GM23338 (cell line): ENCODE results near the gene NEU1. TPM values are rescaled to one million over a fixed set of nuclear protein-coding genes. Genes with fewer than 3 reads are reported as not detected.
A peak's percentile ranks its signal among the peaks of the same experiment; 100 is the strongest.

Experiments used
- ATAC-seq: fragments of 200-7000 bp; cut with Tn5 transposase; 3 replicates; pipeline ENCODE4 v1.9.1; 2020
- DNase-seq: peaks from one replicate; pipeline ENCODE4 v3.0.0-alpha.2; 2015; ENCODE audit warnings: low spot score
- H2AFZ ChIP-seq: fragments of 200-600 bp; sonication (generic); 2 replicates; pipeline ENCODE4 v1.8.0; 2016; ENCODE audit warnings: antibody characterized with exemption, mild to moderate bottlenecking, moderate library complexity
- H3F3A ChIP-seq: fragments of 200-600 bp; sonication (generic); replicated peaks from 2 replicates; pipeline ENCODE4 v1.8.0; 2017; ENCODE audit warnings: antibody characterized with exemption, mixed run types, low read depth
- H3K27ac ChIP-seq: fragments of 200-600 bp; sonication (generic); 2 replicates; pipeline ENCODE4 v1.6.1; 2016; ENCODE audit warnings: low read depth
- H3K27me3 ChIP-seq: fragments of 200-600 bp; sonication (generic); 2 replicates; pipeline ENCODE4 v1.8.0; 2016; ENCODE audit warnings: mild to moderate bottlenecking, mixed run types, moderate library complexity; ENCODE audit not compliant: insufficient read depth
- H3K36me3 ChIP-seq: fragments of 200-600 bp; sonication (generic); 2 replicates; pipeline ENCODE4 v1.8.0; 2016; ENCODE audit warnings: mild to moderate bottlenecking; ENCODE audit not compliant: insufficient read depth
- H3K4me1 ChIP-seq: fragments of 200-600 bp; sonication (generic); 2 replicates; pipeline ENCODE4 v1.8.0; 2016; ENCODE audit warnings: mild to moderate bottlenecking, moderate library complexity; ENCODE audit not compliant: insufficient read depth
- H3K4me2 ChIP-seq: fragments of 200-600 bp; sonication (generic); 2 replicates; pipeline ENCODE4 v1.7.1; 2017; ENCODE audit warnings: mixed run types
- H3K4me3 ChIP-seq: fragments of 200-600 bp; sonication (generic); 2 replicates; pipeline ENCODE4 v1.6.1; 2016; ENCODE audit warnings: mixed run types
- H3K79me2 ChIP-seq: fragments of 200-600 bp; sonication (generic); replicated peaks from 2 replicates; pipeline ENCODE4 v1.8.0; 2017; ENCODE audit warnings: mild to moderate bottlenecking; ENCODE audit not compliant: insufficient read depth
- H3K9me2 ChIP-seq: fragments of 200-600 bp; sonication (generic); 2 replicates; pipeline ENCODE4 v1.8.0; 2017; ENCODE audit not compliant: insufficient read depth
- H4K20me1 ChIP-seq: fragments of 200-600 bp; sonication (generic); replicated peaks from 2 replicates; pipeline ENCODE4 v1.8.0; 2017; ENCODE audit warnings: mild to moderate bottlenecking; ENCODE audit not compliant: insufficient read depth
- H3K27ac Mint-ChIP-seq: 2 replicates; pipeline ENCODE4 v1.8.0; 2020; ENCODE audit warnings: inconsistent platforms, mild to moderate bottlenecking, moderate library complexity, mixed read lengths
- H3K27me3 Mint-ChIP-seq: 3 replicates; pipeline ENCODE4 v1.8.0; 2022; ENCODE audit warnings: low read depth, mild to moderate bottlenecking, moderate library complexity, mixed read lengths, inconsistent platforms; ENCODE audit not compliant: insufficient read depth, poor library complexity
- H3K36me3 Mint-ChIP-seq: 3 replicates; pipeline ENCODE4 v1.8.0; 2021; ENCODE audit warnings: low read depth, mild to moderate bottlenecking, inconsistent platforms, moderate library complexity, mixed read lengths
- H3K4me1 Mint-ChIP-seq: 3 replicates; pipeline ENCODE4 v1.8.0; 2020; ENCODE audit warnings: mild to moderate bottlenecking, inconsistent platforms, mixed read lengths
- H3K4me3 Mint-ChIP-seq: 3 replicates; pipeline ENCODE4 v1.8.0; 2021; ENCODE audit warnings: moderate library complexity, mild to moderate bottlenecking, inconsistent platforms, mixed read lengths
- H3K9me3 Mint-ChIP-seq: 3 replicates; pipeline ENCODE4 v1.8.0; 2020; ENCODE audit warnings: moderate library complexity, mild to moderate bottlenecking, inconsistent platforms, mixed read lengths
- CREB1 ChIP-seq: fragments of 250-450 bp; sonication (Bioruptor Pico); IDR thresholded peaks from 2 replicates; pipeline ENCODE4 v1.5.0; 2020; ENCODE audit warnings: low read depth, mild to moderate bottlenecking, moderate library complexity
- EZH2 ChIP-seq: fragments of 200-600 bp; sonication (generic); IDR thresholded peaks from one replicate; pipeline ENCODE4 v1.8.0; 2017; ENCODE audit warnings: antibody characterized with exemption, mild to moderate bottlenecking, low read depth; ENCODE audit not compliant: unreplicated experiment
- EZH2phosphoT487 ChIP-seq: fragments of 200-600 bp; sonication (generic); IDR thresholded peaks from one replicate; pipeline ENCODE4 v1.8.1; 2018; ENCODE audit warnings: antibody characterized with exemption; ENCODE audit not compliant: unreplicated experiment
- JUNB ChIP-seq: IDR thresholded peaks from one replicate; pipeline ENCODE4 v1.6.1; 2016; ENCODE audit warnings: antibody characterized with exemption; ENCODE audit not compliant: unreplicated experiment
- NANOG ChIP-seq: IDR thresholded peaks from 2 replicates; pipeline ENCODE4 v1.6.1; 2016; ENCODE audit warnings: antibody characterized with exemption, borderline replicate concordance
- POLR2AphosphoS5 ChIP-seq: IDR thresholded peaks from 2 replicates; pipeline ENCODE4 v1.6.1; 2016; ENCODE audit warnings: antibody characterized with exemption, low read depth
- STAT1 ChIP-seq: IDR thresholded peaks from one replicate; pipeline ENCODE4 v1.6.1; 2016; ENCODE audit warnings: antibody characterized with exemption; ENCODE audit not compliant: unreplicated experiment
- ZNF114 ChIP-seq: fragments of 250-450 bp; sonication (Bioruptor Pico); IDR thresholded peaks from 2 replicates; pipeline ENCODE4 v1.5.0; 2020; ENCODE audit warnings: mild to moderate bottlenecking, moderate library complexity
- ZNF331 ChIP-seq: fragments of 250-450 bp; sonication (Bioruptor Pico); IDR thresholded peaks from 2 replicates; pipeline ENCODE4 v1.5.0; 2020; ENCODE audit warnings: low read depth, mild to moderate bottlenecking, moderate library complexity
- polyA plus RNA-seq: library from polyadenylated mRNA; unstranded; fragments of >200 nt; fragmentation: Nextera tagmentation; extraction: Ambion mirVana; gene quantifications from 2 replicates; pipeline ENCODE4 v1.2.1, GENCODE V29; 2016
- total RNA-seq: library from RNA; depleted of rRNA; stranded (reverse); fragments of >200 nt; shearing (Covaris generic); gene quantifications from 2 replicates; pipeline ENCODE4 v1.2.3, GENCODE V29; 2014
- TF ChIP-seq, protein P1 (sequence below): fragments of 250-450 bp; sonication (Bioruptor Pico); IDR thresholded peaks from 2 replicates; pipeline ENCODE4 v1.5.0; 2020; ENCODE audit warnings: mild to moderate bottlenecking, moderate library complexity
- TF ChIP-seq, protein P2 (sequence below): IDR thresholded peaks from one replicate; pipeline ENCODE4 v1.6.1; 2018; ENCODE audit warnings: antibody characterized with exemption; ENCODE audit not compliant: unreplicated experiment
- TF ChIP-seq, protein P3 (sequence below): IDR thresholded peaks from 2 replicates; pipeline ENCODE4 v1.6.1; 2016; ENCODE audit warnings: antibody characterized with exemption
- TF ChIP-seq, protein P4 (sequence below), 2 experiments: fragments of 200-600 bp in 1 of 2; sonication (generic) in 1 of 2; conservative IDR thresholded peaks; 2 replicates each; pipeline versions ENCODE4 v1.5.1 to v1.6.1; 2016 to 2017; ENCODE audit warnings: antibody characterized with exemption in 2 of 2, low read depth in 2 of 2, mild to moderate bottlenecking in 2 of 2, moderate library complexity in 1 of 2

The NEU1 gene
- total and polyA plus RNA-seq, 2 experiments from 2014 or later, result 31.4 to 47.4 TPM

DNA sequence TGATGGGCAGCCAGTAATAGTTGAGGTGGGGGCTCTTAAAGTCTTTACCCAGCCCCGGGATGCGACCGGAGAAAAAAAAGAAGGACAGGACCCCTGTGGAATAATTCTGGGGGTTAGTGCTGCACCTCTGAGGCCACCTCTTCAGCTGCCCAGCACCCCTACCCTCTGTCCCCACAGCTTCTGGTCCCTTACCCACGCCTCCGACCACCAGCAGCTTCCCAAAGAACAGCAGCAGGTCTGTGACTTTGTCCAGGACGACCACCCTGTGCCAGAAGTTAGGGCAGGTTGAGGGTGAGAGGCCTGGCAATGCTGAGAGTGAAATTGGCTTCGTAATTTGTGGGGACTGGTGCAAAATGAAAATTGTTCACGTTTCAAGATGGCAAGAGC, 2.2 kb upstream of the NEU1 start:
- peaks cover 2% of the 10 kb centered on the region; the same call in 1 of the 3 replicates for H3K9me3 Mint-ChIP-seq
- TF ChIP-seq NANOG (no peak), JUNB (no peak), ZNF114 (CRISPR knock-in tag) (no peak), EZH2 (no peak), CREB1 (CRISPR knock-in tag) (no peak), POLR2AphosphoS5 (no peak), STAT1 (no peak), EZH2phosphoT487 (no peak), ZNF331 (no peak)
- TF ChIP-seq, protein P1, sequence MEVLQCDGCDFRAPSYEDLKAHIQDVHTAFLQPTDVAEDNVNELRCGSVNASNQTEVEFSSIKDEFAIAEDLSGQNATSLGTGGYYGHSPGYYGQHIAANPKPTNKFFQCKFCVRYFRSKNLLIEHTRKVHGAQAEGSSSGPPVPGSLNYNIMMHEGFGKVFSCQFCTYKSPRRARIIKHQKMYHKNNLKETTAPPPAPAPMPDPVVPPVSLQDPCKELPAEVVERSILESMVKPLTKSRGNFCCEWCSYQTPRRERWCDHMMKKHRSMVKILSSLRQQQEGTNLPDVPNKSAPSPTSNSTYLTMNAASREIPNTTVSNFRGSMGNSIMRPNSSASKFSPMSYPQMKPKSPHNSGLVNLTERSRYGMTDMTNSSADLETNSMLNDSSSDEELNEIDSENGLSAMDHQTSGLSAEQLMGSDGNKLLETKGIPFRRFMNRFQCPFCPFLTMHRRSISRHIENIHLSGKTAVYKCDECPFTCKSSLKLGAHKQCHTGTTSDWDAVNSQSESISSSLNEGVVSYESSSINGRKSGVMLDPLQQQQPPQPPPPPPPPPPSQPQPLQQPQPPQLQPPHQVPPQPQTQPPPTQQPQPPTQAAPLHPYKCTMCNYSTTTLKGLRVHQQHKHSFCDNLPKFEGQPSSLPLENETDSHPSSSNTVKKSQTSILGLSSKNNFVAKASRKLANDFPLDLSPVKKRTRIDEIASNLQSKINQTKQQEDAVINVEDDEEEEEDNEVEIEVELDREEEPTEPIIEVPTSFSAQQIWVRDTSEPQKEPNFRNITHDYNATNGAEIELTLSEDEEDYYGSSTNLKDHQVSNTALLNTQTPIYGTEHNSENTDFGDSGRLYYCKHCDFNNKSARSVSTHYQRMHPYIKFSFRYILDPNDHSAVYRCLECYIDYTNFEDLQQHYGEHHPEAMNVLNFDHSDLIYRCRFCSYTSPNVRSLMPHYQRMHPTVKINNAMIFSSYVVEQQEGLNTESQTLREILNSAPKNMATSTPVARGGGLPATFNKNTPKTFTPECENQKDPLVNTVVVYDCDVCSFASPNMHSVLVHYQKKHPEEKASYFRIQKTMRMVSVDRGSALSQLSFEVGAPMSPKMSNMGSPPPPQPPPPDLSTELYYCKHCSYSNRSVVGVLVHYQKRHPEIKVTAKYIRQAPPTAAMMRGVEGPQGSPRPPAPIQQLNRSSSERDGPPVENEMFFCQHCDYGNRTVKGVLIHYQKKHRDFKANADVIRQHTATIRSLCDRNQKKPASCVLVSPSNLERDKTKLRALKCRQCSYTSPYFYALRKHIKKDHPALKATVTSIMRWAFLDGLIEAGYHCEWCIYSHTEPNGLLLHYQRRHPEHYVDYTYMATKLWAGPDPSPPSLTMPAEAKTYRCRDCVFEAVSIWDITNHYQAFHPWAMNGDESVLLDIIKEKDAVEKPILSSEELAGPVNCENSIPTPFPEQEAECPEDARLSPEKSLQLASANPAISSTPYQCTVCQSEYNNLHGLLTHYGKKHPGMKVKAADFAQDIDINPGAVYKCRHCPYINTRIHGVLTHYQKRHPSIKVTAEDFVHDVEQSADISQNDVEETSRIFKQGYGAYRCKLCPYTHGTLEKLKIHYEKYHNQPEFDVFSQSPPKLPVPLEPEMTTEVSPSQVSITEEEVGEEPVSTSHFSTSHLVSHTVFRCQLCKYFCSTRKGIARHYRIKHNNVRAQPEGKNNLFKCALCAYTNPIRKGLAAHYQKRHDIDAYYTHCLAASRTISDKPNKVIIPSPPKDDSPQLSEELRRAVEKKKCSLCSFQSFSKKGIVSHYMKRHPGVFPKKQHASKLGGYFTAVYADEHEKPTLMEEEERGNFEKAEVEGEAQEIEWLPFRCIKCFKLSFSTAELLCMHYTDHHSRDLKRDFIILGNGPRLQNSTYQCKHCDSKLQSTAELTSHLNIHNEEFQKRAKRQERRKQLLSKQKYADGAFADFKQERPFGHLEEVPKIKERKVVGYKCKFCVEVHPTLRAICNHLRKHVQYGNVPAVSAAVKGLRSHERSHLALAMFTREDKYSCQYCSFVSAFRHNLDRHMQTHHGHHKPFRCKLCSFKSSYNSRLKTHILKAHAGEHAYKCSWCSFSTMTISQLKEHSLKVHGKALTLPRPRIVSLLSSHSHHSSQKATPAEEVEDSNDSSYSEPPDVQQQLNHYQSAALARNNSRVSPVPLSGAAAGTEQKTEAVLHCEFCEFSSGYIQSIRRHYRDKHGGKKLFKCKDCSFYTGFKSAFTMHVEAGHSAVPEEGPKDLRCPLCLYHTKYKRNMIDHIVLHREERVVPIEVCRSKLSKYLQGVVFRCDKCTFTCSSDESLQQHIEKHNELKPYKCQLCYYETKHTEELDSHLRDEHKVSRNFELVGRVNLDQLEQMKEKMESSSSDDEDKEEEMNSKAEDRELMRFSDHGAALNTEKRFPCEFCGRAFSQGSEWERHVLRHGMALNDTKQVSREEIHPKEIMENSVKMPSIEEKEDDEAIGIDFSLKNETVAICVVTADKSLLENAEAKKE, result no peak
- TF ChIP-seq, protein P2, sequence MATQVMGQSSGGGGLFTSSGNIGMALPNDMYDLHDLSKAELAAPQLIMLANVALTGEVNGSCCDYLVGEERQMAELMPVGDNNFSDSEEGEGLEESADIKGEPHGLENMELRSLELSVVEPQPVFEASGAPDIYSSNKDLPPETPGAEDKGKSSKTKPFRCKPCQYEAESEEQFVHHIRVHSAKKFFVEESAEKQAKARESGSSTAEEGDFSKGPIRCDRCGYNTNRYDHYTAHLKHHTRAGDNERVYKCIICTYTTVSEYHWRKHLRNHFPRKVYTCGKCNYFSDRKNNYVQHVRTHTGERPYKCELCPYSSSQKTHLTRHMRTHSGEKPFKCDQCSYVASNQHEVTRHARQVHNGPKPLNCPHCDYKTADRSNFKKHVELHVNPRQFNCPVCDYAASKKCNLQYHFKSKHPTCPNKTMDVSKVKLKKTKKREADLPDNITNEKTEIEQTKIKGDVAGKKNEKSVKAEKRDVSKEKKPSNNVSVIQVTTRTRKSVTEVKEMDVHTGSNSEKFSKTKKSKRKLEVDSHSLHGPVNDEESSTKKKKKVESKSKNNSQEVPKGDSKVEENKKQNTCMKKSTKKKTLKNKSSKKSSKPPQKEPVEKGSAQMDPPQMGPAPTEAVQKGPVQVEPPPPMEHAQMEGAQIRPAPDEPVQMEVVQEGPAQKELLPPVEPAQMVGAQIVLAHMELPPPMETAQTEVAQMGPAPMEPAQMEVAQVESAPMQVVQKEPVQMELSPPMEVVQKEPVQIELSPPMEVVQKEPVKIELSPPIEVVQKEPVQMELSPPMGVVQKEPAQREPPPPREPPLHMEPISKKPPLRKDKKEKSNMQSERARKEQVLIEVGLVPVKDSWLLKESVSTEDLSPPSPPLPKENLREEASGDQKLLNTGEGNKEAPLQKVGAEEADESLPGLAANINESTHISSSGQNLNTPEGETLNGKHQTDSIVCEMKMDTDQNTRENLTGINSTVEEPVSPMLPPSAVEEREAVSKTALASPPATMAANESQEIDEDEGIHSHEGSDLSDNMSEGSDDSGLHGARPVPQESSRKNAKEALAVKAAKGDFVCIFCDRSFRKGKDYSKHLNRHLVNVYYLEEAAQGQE, result no peak
- TF ChIP-seq, protein P3, sequence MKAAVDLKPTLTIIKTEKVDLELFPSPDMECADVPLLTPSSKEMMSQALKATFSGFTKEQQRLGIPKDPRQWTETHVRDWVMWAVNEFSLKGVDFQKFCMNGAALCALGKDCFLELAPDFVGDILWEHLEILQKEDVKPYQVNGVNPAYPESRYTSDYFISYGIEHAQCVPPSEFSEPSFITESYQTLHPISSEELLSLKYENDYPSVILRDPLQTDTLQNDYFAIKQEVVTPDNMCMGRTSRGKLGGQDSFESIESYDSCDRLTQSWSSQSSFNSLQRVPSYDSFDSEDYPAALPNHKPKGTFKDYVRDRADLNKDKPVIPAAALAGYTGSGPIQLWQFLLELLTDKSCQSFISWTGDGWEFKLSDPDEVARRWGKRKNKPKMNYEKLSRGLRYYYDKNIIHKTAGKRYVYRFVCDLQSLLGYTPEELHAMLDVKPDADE, result no peak
- TF ChIP-seq, protein P4, sequence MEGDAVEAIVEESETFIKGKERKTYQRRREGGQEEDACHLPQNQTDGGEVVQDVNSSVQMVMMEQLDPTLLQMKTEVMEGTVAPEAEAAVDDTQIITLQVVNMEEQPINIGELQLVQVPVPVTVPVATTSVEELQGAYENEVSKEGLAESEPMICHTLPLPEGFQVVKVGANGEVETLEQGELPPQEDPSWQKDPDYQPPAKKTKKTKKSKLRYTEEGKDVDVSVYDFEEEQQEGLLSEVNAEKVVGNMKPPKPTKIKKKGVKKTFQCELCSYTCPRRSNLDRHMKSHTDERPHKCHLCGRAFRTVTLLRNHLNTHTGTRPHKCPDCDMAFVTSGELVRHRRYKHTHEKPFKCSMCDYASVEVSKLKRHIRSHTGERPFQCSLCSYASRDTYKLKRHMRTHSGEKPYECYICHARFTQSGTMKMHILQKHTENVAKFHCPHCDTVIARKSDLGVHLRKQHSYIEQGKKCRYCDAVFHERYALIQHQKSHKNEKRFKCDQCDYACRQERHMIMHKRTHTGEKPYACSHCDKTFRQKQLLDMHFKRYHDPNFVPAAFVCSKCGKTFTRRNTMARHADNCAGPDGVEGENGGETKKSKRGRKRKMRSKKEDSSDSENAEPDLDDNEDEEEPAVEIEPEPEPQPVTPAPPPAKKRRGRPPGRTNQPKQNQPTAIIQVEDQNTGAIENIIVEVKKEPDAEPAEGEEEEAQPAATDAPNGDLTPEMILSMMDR (conservative IDR thresholded peaks at IDR 0.05; ENCODE audit: low read depth in 2 of 2), result no peak
- no peak overlapping the region for H3K27ac ChIP-seq
- peaks cover 8% of the 10 kb centered on the region for H3K4me1 Mint-ChIP-seq
- no peak overlapping the region for H3K4me3 ChIP-seq
- no peak overlapping the region for H3K4me2 ChIP-seq
- peaks cover 8% of the 10 kb centered on the region; the same call in 1 of the 2 replicates for H3K79me2 ChIP-seq
- H4K20me1 ChIP-seq, result peaks cover 3% of the 10 kb centered on the region; the same call in 1 of the 2 replicates
- no peaks in the 10 kb centered on the region for H3K9me2 ChIP-seq
- DNase-seq (no peak), ATAC-seq (no peak)
- peaks cover 8% of the 10 kb centered on the region; the same call in 1 of the 2 replicates for H3F3A ChIP-seq
- no peaks in the 10 kb centered on the region for H3K27me3 ChIP-seq
- no peaks in the 10 kb centered on the region for H3K36me3 ChIP-seq
- H3K4me1 ChIP-seq, result peaks cover 12% of the 10 kb centered on the region; the same call in 1 of the 2 replicates
- peaks cover 5% of the 10 kb centered on the region for H3K36me3 Mint-ChIP-seq
- H3K27me3 Mint-ChIP-seq, result peaks cover 21% of the 10 kb centered on the region
- H2AFZ ChIP-seq, result no peak overlapping the region
- no peak overlapping the region; the same call in none of the 2 replicates for H3K27ac Mint-ChIP-seq
- H3K4me3 Mint-ChIP-seq, result peak overlapping the region; percentile 95
